Left lung (tissue), 10 donors: ENCODE data around the gene NFX1. TPM values are rescaled to one million over a fixed set of nuclear protein-coding genes. Genes with fewer than 3 reads are reported as not detected.
"Not testable (repeated sequence)": the region's sequence is repeated elsewhere in the genome, so short reads cannot be mapped to it uniquely, and the experiment has no call there.

ENCODE experiments used
- ATAC-seq: fragments of 200-7000 bp; cut with Tn5 transposase; one replicate; pipeline ENCODE4 v1.9.1; 2020; ENCODE audit warnings: moderate library complexity
- DNase-seq, 4 donors: peaks; one replicate each; pipeline ENCODE4 v3.0.0-alpha.2; 2013 to 2020
- H3K27ac ChIP-seq, 2 donors: fragments of 200-600 bp; sonication (generic) in 1 of 2; one replicate each; pipeline versions ENCODE4 v1.5.0 to v1.8.0; 2020 to 2021
- H3K27me3 ChIP-seq, 2 donors: fragments of 200-600 bp; sonication (generic) in 1 of 2; one replicate each; pipeline versions ENCODE4 v1.5.0 to v1.8.0; 2020 to 2021
- H3K36me3 ChIP-seq, 2 donors: fragments of 200-600 bp; sonication (generic) in 1 of 2; one replicate each; pipeline versions ENCODE4 v1.5.0 to v1.8.0; 2020 to 2021
- H3K4me1 ChIP-seq, 2 donors: fragments of 200-600 bp; one replicate each; pipeline ENCODE4 v1.8.0; 2021
- H3K4me3 ChIP-seq, 2 donors: fragments of 200-600 bp; sonication (generic) in 1 of 2; one replicate each; pipeline versions ENCODE4 v1.5.0 to v1.8.0; 2020 to 2021; ENCODE audit warnings: mild to moderate bottlenecking in 1 of 2
- H3K9me3 ChIP-seq, 2 donors: fragments of 200-600 bp; sonication (generic) in 1 of 2; one replicate each; pipeline versions ENCODE4 v1.5.0 to v1.8.0; 2020 to 2021
- CTCF ChIP-seq, 2 donors: fragments of 200-600 bp; sonication (generic) in 1 of 2; IDR thresholded peaks; one replicate each; pipeline versions ENCODE4 v1.5.0 to v1.8.0; 2021; ENCODE audit warnings: antibody characterized with exemption in 2 of 2
- intact Hi-C, 2 donors: fragments of 100-400 bp; cut with DNase I; formaldehyde crosslinking; loops; one replicate each; pipeline versions ENCODE4 v1.11.2 to v1.14.2; 2022
- polyA plus RNA-seq, 6 donors: library from polyadenylated mRNA; unstranded; fragments of 120-200 nt; gene quantifications; one replicate each; pipeline ENCODE4 v1.2.1, GENCODE V29; 2013; ENCODE audit not compliant: insufficient read length in 6 of 6
- total RNA-seq, 2 donors: library from RNA; stranded (reverse); fragmentation: NEBNext Ultra II Directional; extraction: Animal tissue kit (Norgen Biotek cat#: 25700); gene quantifications; one replicate each; pipeline ENCODE4 v1.2.1, GENCODE V29; 2021
- donor health status: DM: no; HTN: yes; CAD: no.
- donor health status: DM: no; HTN: no; CAD: no.

The NFX1 gene
- total and polyA plus RNA-seq, 8 donors = 32.0 to 43.2 (median 38.4) TPM

DNA sequence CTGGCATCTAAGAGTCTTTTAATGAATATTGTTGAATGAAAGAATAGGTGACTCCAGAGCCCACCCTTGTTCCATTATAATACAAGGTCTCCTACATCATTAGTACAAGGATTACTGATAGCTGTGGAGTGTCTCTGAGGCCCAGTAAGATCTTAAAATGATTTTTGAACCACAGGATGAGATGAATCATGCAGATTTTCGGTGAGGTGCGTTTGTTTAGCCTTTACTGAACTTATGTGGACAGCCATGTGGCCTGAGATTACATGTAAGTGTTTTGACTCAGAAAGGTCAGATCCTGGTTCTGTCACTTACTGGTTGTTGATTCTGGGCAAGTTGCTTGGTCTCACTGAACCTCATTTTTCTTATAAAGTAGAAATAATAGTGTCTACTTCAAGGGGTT lies 21.6 kb downstream of the NFX1 start:
- no peak overlapping the region for H3K27ac ChIP-seq
- DNase-seq (no peak), ATAC-seq (no peak)
- H3K27me3 ChIP-seq = no peaks in the 10 kb centered on the region
- peaks cover 0 to 100% of the 10 kb centered on the region in 2 donors for H3K36me3 ChIP-seq
- TF ChIP-seq CTCF (IDR thresholded peaks at IDR 0.05) = no peak
- H3K4me3 ChIP-seq = no peak overlapping the region
- H3K9me3 ChIP-seq = no peaks in the 10 kb centered on the region
- intact Hi-C loops = no loop called here
- no peaks in the 10 kb centered on the region for H3K4me1 ChIP-seq

GRCh38 chr9:33315371-33315770 lies 25.1 kb downstream of the NFX1 start:
- no peaks in the 10 kb centered on the region for H3K9me3 ChIP-seq
- peak overlapping the region in 1 of 2 donors; percentile 26 for H3K27ac ChIP-seq
- no peaks in the 10 kb centered on the region for H3K27me3 ChIP-seq
- no peak for DNase-seq
- H3K4me1 ChIP-seq = peaks cover 0 to 8% of the 10 kb centered on the region in 2 donors
- ATAC-seq = no peak
- intact Hi-C loops = no loop called here
- no peak overlapping the region for H3K4me3 ChIP-seq
- no peak for TF ChIP-seq CTCF (IDR thresholded peaks at IDR 0.05)
- H3K36me3 ChIP-seq = peaks cover 0 to 99% of the 10 kb centered on the region in 2 donors

- intact Hi-C loops, H3K4me1 ChIP-seq: not testable (repeated sequence)
- ATAC-seq = peak; percentile 45
These were observed 26.8 kb downstream of the NFX1 start for GRCh38 chr9:33317136-33317535.

DNA sequence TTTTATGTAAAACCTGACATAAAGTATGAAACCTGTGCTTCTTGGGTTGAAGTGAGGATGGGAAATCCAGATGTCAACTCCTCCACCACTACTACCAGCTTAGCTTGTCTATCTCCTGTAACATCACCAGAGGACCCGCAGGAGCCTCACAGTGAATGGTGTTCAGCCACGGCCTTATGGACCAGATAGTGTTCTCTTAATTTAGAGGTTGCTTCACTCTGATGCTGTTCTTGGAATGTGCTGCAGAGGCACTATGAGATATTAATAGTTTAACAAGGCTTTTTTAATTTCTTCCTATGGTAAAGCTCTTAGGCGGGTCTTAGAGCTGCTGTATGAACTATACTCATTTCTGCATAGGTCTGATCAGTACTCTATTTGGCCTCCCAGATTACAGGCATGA lies 27.9 kb downstream of the NFX1 start:
- no peak for ATAC-seq
- no peak for DNase-seq
- H3K36me3 ChIP-seq = peaks cover 0 to 99% of the 10 kb centered on the region in 2 donors

More at GRCh38 chr9:33317136-33317535, 26.8 kb downstream of the NFX1 start:
- H3K9me3 ChIP-seq, H3K4me3 ChIP-seq, H3K27ac ChIP-seq, H3K27me3 ChIP-seq, DNase-seq: not testable (repeated sequence)
- H3K36me3 ChIP-seq = peaks cover 0 to 99% of the 10 kb centered on the region in 2 donors

GRCh38 chr9:33318781-33319180 lies 28.5 kb downstream of the NFX1 start:
- H3K36me3 ChIP-seq = peaks cover 0 to 99% of the 10 kb centered on the region in 2 donors
- ATAC-seq = no peak

More for the DNA sequence above, 27.9 kb downstream of the NFX1 start:
- TF ChIP-seq CTCF (IDR thresholded peaks at IDR 0.05) = no peak
- no peaks in the 10 kb centered on the region for H3K9me3 ChIP-seq
- intact Hi-C loops = no loop called here
- H3K27me3 ChIP-seq = no peaks in the 10 kb centered on the region
- peak overlapping the region in 1 of 2 donors; percentile 21 for H3K27ac ChIP-seq
- peaks cover 0 to 8% of the 10 kb centered on the region in 2 donors for H3K4me1 ChIP-seq
- H3K4me3 ChIP-seq = no peak overlapping the region

More at GRCh38 chr9:33318781-33319180, 28.5 kb downstream of the NFX1 start:
- no peak for TF ChIP-seq CTCF (IDR thresholded peaks at IDR 0.05)
- Histone ChIP-seq H3K27ac (peak overlapping the region in 1 of 2 donors; percentile 21), H3K4me3 (no peak overlapping the region), H3K4me1 (peaks cover 0 to 8% of the 10 kb centered on the region in 2 donors), H3K9me3 (no peaks in the 10 kb centered on the region), H3K27me3 (no peaks in the 10 kb centered on the region)
- intact Hi-C loops = no loop called here
- DNase-seq = no peak
